DND-41 (cell line): Measurements from ENCODE around the gene CBR1.
"Not testable (repeated sequence)": the region's sequence is repeated elsewhere in the genome, so short reads cannot be mapped to it uniquely, and the experiment has no call there.

ENCODE experiments used
- ATAC-seq: fragments of 200-7000 bp; cut with Tn5 transposase; 3 replicates; pipeline ENCODE4 v1.9.1; 2021; ENCODE audit warnings: low read depth; ENCODE audit not compliant: insufficient read depth
- DNase-seq: peaks from one replicate; pipeline ENCODE4 v3.0.0-alpha.2; 2020
- H2AFZ ChIP-seq: 2 replicates; pipeline ENCODE4 v1.6.0; 2012; ENCODE audit warnings: low read depth, low read length
- H3K27ac ChIP-seq: 2 replicates; pipeline ENCODE4 v1.5.1; 2012; ENCODE audit warnings: low read length, inconsistent platforms
- H3K27me3 ChIP-seq: fragments of 200-600 bp; sonication (generic); 2 replicates; pipeline ENCODE4 v1.6.0; 2012; ENCODE audit warnings: low read length, mild to moderate bottlenecking, inconsistent platforms; ENCODE audit not compliant: insufficient read depth, poor library complexity
- H3K36me3 ChIP-seq: 2 replicates; pipeline ENCODE4 v1.5.1; 2012; ENCODE audit warnings: low read length, inconsistent platforms; ENCODE audit not compliant: insufficient read depth
- H3K4me1 ChIP-seq: 2 replicates; pipeline ENCODE4 v1.5.1; 2012; ENCODE audit warnings: mild to moderate bottlenecking, low read length; ENCODE audit not compliant: insufficient read depth
- H3K4me2 ChIP-seq: 2 replicates; pipeline ENCODE4 v1.6.0; 2012; ENCODE audit warnings: mild to moderate bottlenecking, moderate library complexity, low read length, inconsistent platforms; ENCODE audit not compliant: insufficient read depth
- H3K4me3 ChIP-seq, 2 experiments: fragments of 200-600 bp in 1 of 2; shearing (Covaris generic) in 1 of 2; 2 replicates each; pipeline ENCODE4 v1.5.1; 2012 to 2016; ENCODE audit warnings: inconsistent platforms in 2 of 2, low read length in 2 of 2, mild to moderate bottlenecking in 2 of 2, low read depth in 1 of 2, moderate library complexity in 1 of 2
- H3K79me2 ChIP-seq: 2 replicates; pipeline ENCODE4 v1.6.0; 2012; ENCODE audit warnings: low read length, inconsistent platforms; ENCODE audit not compliant: insufficient read depth
- H3K9ac ChIP-seq: 2 replicates; pipeline ENCODE4 v1.6.0; 2012; ENCODE audit warnings: low read depth, mild to moderate bottlenecking, inconsistent platforms, low read length, moderate library complexity
- H3K9me3 ChIP-seq: 2 replicates; pipeline ENCODE4 v1.5.1; 2012; ENCODE audit warnings: low read length, moderate library complexity, mild to moderate bottlenecking, inconsistent platforms; ENCODE audit not compliant: insufficient read depth, severe bottlenecking
- H4K20me1 ChIP-seq: 2 replicates; pipeline ENCODE4 v1.6.0; 2012; ENCODE audit warnings: low read length; ENCODE audit not compliant: insufficient read depth
- EZH2 ChIP-seq: IDR thresholded peaks from 3 replicates; pipeline ENCODE4 v1.6.1; 2012; ENCODE audit warnings: borderline replicate concordance, low read depth, mild to moderate bottlenecking, moderate library complexity, low read length, inconsistent platforms; ENCODE audit not compliant: severe bottlenecking
- TF ChIP-seq, protein P1 (sequence below): IDR thresholded peaks from 2 replicates; pipeline ENCODE4 v1.5.1; 2012; ENCODE audit warnings: borderline replicate concordance, low read length, moderate library complexity, mild to moderate bottlenecking; ENCODE audit not compliant: poor library complexity, severe bottlenecking; ENCODE audit errors: extremely low read depth

CBR1 gene

DNA sequence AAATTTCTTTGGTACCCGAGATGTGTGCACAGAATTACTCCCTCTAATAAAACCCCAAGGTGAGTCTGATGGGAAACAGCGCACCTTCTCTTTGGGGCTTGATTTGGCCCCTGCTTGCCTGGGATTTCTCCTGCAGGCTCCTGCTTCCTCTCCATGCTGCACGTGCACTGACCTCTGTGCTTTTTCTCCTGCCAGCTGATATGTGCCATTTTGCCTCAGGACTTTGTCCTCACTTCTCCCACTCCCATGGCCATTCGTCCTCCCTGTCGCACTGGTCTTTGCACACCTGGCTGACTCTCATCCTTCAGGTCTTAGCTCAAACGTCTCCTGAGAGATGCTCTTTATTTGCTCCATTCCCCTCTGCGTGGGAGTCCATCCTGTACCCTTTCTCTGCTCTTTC, 1.2 kb downstream of the CBR1 start:
- Histone ChIP-seq H3K4me2 (no peak overlapping the region), H4K20me1 (no peaks in the 10 kb centered on the region), H2AFZ (no peak overlapping the region), H3K9me3 (peaks cover 6% of the 10 kb centered on the region), H3K4me1 (no peaks in the 10 kb centered on the region), H3K27ac (no peak overlapping the region), H3K79me2 (no peaks in the 10 kb centered on the region), H3K27me3 (peaks cover 4% of the 10 kb centered on the region), H3K36me3 (no peaks in the 10 kb centered on the region), H3K9ac (no peak overlapping the region), H3K4me3 (no peak overlapping the region)
- DNase-seq (no peak), ATAC-seq (no peak)
- TF ChIP-seq EZH2, result no peak

DNA sequence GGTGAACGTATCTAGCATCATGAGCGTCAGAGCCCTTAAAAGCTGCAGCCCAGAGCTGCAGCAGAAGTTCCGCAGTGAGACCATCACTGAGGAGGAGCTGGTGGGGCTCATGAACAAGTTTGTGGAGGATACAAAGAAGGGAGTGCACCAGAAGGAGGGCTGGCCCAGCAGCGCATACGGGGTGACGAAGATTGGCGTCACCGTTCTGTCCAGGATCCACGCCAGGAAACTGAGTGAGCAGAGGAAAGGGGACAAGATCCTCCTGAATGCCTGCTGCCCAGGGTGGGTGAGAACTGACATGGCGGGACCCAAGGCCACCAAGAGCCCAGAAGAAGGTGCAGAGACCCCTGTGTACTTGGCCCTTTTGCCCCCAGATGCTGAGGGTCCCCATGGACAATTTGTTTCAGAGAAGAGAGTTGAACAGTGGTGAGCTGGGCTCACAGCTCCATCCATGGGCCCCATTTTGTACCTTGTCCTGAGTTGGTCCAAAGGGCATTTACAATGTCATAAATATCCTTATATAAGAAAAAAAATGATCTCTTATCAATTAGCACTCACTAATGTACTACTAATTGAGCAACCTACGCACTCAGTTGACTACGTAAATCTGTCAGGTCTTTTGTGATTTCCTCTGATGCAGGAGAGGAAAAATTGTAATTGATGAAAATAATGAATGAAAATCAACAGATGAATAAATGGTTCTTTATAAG, 2.8 kb downstream of the CBR1 start:
- TF ChIP-seq, protein P1, sequence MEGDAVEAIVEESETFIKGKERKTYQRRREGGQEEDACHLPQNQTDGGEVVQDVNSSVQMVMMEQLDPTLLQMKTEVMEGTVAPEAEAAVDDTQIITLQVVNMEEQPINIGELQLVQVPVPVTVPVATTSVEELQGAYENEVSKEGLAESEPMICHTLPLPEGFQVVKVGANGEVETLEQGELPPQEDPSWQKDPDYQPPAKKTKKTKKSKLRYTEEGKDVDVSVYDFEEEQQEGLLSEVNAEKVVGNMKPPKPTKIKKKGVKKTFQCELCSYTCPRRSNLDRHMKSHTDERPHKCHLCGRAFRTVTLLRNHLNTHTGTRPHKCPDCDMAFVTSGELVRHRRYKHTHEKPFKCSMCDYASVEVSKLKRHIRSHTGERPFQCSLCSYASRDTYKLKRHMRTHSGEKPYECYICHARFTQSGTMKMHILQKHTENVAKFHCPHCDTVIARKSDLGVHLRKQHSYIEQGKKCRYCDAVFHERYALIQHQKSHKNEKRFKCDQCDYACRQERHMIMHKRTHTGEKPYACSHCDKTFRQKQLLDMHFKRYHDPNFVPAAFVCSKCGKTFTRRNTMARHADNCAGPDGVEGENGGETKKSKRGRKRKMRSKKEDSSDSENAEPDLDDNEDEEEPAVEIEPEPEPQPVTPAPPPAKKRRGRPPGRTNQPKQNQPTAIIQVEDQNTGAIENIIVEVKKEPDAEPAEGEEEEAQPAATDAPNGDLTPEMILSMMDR, result no peak
- TF ChIP-seq EZH2, result no peak
- Histone ChIP-seq H4K20me1 (no peaks in the 10 kb centered on the region), H3K27me3 (peaks cover 7% of the 10 kb centered on the region), H3K9me3 (peaks cover 6% of the 10 kb centered on the region), H3K4me1 (no peaks in the 10 kb centered on the region), H3K36me3 (no peaks in the 10 kb centered on the region), H3K79me2 (no peaks in the 10 kb centered on the region), H3K4me2 (no peak overlapping the region), H3K27ac (no peak overlapping the region), H3K4me3 (no peak overlapping the region), H2AFZ (no peak overlapping the region), H3K9ac (no peak overlapping the region)
- ATAC-seq, result no peak
- no peak for DNase-seq

DNA sequence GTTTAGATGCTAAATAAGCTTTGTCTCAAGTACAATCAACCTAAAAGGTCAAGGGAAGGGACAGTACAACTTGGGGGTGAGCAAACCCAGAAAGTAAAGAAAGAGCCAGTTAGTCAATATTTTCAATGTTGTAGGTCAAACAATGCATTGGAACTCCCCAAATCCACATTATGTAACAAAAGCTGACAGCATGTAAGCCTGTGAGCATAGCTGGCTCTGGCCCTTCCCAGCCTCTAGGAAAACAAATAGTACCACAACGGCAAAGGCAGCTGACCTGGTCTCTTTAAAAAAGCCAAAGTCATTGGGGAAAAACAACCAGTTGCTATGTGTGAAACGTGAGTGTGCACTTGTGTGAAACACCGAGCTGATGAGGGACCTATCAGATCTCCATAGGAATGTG, 3.4 kb downstream of the CBR1 start:
- H4K20me1 ChIP-seq, result no peaks in the 10 kb centered on the region
- H3K9me3 ChIP-seq, result peaks cover 6% of the 10 kb centered on the region
- H3K9ac ChIP-seq, result no peak overlapping the region
- no peaks in the 10 kb centered on the region for H3K36me3 ChIP-seq
- no peak overlapping the region for H3K4me3 ChIP-seq
- H3K4me2 ChIP-seq, result no peak overlapping the region
- no peaks in the 10 kb centered on the region for H3K79me2 ChIP-seq
- no peaks in the 10 kb centered on the region for H3K4me1 ChIP-seq
- TF ChIP-seq, protein P1, result no peak
- H2AFZ ChIP-seq, result no peak overlapping the region
- no peak overlapping the region for H3K27ac ChIP-seq
- ATAC-seq (no peak), DNase-seq (no peak)
- peaks cover 7% of the 10 kb centered on the region for H3K27me3 ChIP-seq

DNA sequence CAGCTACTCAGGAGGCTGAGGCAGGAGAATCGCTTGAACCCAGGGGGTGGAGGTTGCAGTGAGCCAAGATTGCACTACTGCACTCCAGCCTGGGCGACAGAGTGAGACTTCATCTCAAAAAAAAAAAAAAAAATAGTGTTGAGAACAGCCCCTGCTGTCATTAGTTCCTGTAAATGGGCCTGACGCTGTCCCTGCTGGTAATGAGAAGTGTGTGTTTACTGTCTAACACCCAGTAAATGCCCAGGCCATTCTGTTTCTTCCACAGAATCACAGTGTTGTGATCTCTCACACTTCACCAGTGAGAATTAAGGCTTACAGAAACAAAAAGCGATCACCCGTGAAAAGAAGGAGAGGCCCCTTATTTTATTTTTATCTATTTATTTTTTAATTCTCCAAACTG, 4.1 kb downstream of the CBR1 start:
- H3K27ac ChIP-seq, H3K27me3 ChIP-seq, H3K36me3 ChIP-seq, H3K9me3 ChIP-seq, H3K9ac ChIP-seq, H3K4me3 ChIP-seq, H3K4me1 ChIP-seq, H2AFZ ChIP-seq, H3K79me2 ChIP-seq, H4K20me1 ChIP-seq, DNase-seq, ATAC-seq, H3K4me2 ChIP-seq: not testable (repeated sequence)
